DLD1 (cell line): ENCODE measurements around the gene MTR.

Source experiments
- in situ Hi-C: cut with HindIII; loops from 2 replicates; pipeline ENCODE4 v1.10.0; 2017; ENCODE audit warnings: low sequenced_read_pairs

The MTR gene

GRCh38 chr1:236830116-236830515 is 35.0 kb downstream of the MTR start:
- in situ Hi-C loops = no loop called here

DNA sequence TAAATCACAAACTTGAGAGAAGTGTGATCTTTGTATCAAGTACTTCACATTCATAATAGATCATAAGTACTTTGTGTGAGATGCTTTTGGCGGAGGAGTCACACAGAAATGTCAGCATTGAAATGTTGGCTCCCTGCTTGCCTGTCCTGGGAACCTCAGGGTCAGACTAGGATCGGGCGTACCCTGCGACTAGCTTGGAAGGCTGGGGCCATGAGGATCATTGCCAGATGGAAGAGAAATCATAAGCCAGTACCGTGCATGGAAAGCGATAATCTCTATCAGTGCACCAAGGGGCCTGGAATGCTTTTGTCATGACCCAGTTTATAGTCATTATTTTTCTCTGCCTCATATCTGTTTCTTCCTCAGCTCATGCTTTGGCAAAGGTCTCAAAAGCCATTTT is 35.5 kb downstream of the MTR start:
- in situ Hi-C loops = no loop called here

DNA sequence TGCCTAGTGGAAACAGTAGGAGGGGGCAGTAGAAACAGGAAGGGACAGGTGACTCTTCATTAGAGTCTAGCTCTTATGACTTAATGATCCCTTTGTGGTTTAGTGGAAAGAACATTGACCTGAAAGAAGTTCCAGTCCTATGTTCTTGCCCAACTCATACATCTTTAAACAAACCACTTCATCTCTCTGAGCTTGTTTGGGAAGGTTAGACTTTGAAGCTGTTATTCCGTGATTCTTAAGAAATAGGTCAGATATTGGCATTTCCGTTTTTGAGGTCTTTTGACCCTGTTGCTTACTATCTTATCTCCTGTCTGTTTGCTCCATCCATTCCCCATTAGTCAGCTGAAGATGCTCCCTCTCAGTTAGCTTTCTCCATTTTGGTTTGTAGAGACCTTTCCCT is 38.5 kb downstream of the MTR start:
- in situ Hi-C loops = no loop called here

- in situ Hi-C loops = no loop called here
These were observed 39.8 kb downstream of the MTR start for GRCh38 chr1:236834876-236835275.

- in situ Hi-C loops = no loop called here
These were observed 40.4 kb downstream of the MTR start for GRCh38 chr1:236835491-236835890.

DNA sequence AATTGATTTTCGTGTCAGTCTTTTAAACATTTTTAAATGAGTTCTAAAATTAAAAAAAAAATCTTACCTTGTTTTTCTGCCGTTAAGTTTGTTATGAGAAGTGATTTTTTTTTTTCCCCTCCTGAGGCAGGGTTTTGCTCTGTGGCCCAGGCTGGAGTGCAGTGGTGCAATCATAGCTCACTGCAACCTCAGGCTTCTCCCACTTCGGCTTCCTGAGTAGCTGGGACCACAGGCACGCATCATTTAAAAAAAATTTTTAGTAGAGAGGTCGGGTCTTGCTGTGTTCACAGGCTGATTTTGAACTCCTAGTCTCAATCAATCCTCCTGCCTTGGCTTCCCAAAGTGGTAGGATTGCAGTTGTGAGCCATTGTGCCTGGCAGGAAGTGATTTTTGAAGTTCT is 41.1 kb downstream of the MTR start:
- in situ Hi-C loops = no loop called here

DNA sequence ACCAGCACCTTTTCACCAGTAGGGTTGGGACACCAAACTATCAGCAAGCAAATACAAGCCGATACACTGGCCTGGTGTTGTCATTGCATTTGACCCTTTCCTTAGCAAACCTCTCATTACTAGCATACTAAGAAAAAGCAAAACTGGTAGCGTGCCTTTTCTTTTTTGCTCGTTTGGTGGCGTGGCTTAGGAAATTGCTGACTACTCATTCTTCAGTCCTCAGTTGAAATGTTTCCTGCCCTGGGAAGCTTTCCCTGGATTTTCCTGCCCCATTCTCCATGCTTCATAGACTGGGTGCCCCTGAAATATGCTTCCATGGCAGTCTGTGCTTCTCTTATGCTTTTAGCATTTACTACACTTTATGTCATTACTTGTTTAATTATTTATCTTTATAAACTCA is 42.0 kb downstream of the MTR start:
- in situ Hi-C loops = no loop called here

DNA sequence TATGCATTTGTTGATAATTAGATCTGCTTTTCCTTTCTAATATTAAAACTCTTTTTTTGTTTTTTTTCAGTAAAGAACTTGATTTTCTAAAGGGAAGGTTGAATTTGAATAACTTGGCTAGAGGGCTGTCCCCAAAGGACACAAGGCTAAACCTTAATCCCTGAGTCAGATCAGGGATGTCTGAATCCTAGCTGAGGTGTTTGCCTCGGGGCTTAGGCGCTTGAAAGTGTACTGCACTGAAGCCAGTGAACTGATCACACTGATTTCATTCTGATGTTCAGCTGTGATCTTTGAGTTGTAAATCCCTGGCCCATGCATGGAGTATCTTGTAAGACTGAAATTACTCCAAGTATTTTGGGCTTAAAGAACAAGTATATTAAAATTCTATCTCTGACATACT is 42.8 kb downstream of the MTR start:
- in situ Hi-C loops = no loop called here

GRCh38 chr1:236841341-236841740 is 46.2 kb downstream of the MTR start:
- in situ Hi-C loops = no loop called here

- in situ Hi-C loops = no loop called here
These were observed 49.6 kb downstream of the MTR start for GRCh38 chr1:236844499-236845271.

DNA sequence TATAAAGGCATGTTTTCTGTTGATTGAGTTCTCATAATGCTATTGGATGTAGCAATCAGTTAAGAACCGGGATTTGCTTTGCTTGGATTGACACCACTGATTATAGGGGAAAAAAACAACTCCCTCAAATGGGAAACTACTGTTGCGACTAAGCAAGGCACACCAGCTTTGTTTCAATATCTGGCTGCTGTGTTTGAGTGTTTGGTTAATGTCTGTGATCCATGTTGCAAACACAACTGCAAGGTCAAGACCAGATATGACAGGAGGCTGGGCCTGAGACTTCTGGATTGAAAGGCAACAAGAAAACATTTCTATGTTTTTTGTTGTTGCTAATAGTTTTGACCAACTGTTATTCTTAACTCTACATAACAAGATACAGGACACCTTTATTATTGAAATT is 50.7 kb downstream of the MTR start:
- in situ Hi-C loops = no loop called here

DNA sequence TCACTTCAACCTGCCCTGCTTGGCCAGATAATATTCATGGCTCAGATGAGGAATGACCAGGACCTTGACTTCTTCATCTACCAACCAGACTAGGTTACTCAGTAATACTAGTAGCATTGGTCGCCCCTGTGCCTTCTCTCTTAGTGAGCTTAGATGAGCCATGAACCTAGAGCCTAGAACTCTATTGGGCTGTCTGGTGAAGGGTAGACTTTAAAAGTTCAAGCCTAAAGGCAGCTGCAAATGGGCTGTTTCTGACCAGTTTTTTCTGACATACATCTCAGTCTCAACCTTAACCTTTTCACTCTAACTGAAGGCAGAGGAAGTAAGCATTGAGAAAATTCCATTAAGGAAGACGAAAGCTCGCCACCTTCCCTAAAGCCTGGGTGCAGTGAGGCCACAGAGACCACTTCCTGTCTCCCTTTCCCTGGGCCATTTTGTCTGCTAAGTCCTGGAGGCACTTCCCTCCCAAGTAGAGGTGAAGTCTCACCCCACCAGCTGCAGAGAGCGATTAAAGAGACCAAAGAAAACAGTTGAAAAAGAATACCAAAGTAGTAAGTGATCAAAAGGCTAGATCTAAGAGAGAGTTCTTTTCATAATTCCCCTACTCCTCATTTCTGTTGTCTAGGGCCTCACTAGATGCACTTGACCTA is 53.3 kb downstream of the MTR start:
- in situ Hi-C loops = no loop called here

GRCh38 chr1:236850077-236850979 is 55.2 kb downstream of the MTR start:
- in situ Hi-C loops = loop anchor here (25.0 kb wide), 1 partner anchor 238 kb away; the partner anchor contains the start of gene HEATR1

DNA sequence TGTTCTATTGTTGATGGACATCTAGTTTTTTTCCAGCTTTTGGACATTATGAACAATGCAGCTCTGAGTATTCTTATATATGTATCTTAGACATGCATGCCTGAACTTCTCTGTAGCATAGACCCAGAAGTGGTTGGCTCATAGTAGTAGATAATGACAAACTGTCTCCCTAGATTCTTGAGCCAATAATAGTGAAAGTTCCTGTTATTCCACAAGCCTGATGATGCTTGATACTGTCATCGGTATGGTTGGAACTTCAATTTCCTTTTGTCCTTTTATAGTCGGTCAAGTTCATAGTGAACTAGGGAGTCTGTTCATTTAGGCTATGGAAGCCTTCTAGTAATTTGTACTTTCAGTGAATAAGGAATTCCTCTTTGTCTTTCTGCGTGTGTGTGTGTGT is 56.8 kb downstream of the MTR start:
- in situ Hi-C loops = loop anchor here (25.0 kb wide), 1 partner anchor 240 kb away; the partner anchor contains the start of gene HEATR1

- in situ Hi-C loops = loop anchor here (25.0 kb wide), 1 partner anchor 242 kb away; the partner anchor contains the start of gene HEATR1
These were observed 59.0 kb downstream of the MTR start for GRCh38 chr1:236853921-236854604.

- in situ Hi-C loops = loop anchor here (25.0 kb wide), 1 partner anchor 242 kb away; the partner anchor contains the start of gene HEATR1
These were observed 59.5 kb downstream of the MTR start for GRCh38 chr1:236854605-236854983.

DNA sequence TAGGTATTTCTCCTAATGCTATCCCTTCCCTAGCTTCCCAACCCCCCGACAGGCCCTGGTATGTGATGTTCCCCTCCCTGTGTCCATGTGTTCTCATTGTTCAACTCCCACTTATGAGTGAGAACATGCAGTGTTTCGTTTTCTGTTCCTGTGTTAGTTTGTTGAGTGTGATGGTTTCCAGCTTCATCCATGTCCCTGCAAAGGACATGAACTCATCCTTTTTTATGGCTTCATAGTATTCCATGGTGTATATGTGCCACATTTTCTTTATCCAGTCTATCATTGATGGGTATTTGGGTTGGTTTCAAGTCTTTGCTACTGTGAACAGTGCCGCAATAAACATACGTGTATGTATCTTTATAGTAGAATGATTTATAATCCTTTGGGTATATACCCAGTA is 61.6 kb downstream of the MTR start:
- in situ Hi-C loops = loop anchor here (25.0 kb wide), 1 partner anchor 244 kb away; the partner anchor contains the start of gene HEATR1

DNA sequence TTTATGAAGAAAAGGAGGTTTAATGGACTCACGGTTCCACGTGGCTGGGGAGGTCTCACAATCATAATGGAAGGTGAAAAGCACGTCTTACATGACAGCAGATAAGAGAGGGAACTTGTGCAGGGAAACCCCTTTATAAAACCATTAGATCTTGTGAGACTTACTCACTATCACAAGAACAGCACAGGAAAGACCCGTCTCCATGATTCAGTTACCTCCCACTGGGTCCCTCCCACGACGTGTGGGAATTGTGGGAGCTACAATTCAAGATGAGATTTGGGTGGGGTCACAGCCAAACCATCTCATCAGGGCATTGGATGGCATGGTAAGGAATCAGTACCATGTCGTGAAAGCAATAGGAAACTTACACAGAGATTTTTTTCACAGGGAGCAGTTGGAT is 63.1 kb downstream of the MTR start:
- in situ Hi-C loops = loop anchor here (25.0 kb wide), 1 partner anchor 246 kb away; the partner anchor contains the start of gene HEATR1

GRCh38 chr1:236860101-236860500 is 65.0 kb downstream of the MTR start:
- in situ Hi-C loops = loop anchor here (25.0 kb wide), 1 partner anchor 248 kb away; the partner anchor contains the start of gene HEATR1

DNA sequence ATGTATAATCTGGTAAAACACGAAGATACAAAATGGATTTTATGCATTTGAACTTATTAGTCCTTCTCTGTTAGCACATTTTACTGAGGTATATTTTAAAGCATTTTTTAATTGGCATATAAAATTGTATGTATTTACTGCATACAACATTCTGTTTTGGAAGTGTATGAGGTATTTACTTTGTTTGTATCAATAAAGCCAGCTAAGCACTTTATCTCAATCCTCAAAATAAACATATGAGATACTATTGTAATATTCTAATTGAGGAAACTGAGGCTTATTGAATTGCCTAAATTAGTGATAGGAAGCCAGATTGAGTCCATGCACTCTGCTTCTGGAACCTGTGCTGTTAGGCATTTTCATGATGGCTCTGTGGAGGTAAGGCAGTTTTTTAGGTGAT is 65.6 kb downstream of the MTR start:
- in situ Hi-C loops = loop anchor here (25.0 kb wide), 1 partner anchor 248 kb away; the partner anchor contains the start of gene HEATR1
